ENCODE data around the gene TMEM82.

DNA sequence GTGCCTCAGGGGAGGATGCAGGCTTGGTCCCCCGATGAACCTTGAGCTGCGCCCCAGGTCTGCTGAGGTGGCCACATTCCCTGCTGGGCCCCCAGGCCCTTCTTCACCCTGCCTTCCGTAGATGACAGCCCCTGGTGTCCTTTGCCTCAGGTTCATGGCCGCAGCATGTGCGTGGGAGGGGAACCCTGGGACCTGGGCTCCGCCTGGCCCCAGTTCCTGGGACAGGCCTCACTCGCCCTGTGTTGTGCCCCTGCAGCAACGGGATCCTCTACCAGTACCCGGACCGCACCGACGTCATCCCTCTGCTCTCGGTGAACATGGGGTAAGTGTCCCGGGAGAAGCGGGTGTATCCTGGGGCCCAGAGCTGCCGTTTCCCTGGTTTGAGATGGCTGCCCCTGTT, 11.4 kb upstream of the TMEM82 start:
- TF ChIP-seq, protein P1, sequence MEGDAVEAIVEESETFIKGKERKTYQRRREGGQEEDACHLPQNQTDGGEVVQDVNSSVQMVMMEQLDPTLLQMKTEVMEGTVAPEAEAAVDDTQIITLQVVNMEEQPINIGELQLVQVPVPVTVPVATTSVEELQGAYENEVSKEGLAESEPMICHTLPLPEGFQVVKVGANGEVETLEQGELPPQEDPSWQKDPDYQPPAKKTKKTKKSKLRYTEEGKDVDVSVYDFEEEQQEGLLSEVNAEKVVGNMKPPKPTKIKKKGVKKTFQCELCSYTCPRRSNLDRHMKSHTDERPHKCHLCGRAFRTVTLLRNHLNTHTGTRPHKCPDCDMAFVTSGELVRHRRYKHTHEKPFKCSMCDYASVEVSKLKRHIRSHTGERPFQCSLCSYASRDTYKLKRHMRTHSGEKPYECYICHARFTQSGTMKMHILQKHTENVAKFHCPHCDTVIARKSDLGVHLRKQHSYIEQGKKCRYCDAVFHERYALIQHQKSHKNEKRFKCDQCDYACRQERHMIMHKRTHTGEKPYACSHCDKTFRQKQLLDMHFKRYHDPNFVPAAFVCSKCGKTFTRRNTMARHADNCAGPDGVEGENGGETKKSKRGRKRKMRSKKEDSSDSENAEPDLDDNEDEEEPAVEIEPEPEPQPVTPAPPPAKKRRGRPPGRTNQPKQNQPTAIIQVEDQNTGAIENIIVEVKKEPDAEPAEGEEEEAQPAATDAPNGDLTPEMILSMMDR (optimal IDR thresholded peaks at IDR 0.05 in 1 of 3, IDR thresholded peaks at IDR 0.05 in 1 of 3, conservative IDR thresholded peaks at IDR 0.05 in 1 of 3; ENCODE audit: extremely low read depth in 1 of 3, insufficient read depth in 2 of 3, low read length in 3 of 3): no peak
- TF ChIP-seq EZH2 (IDR thresholded peaks at IDR 0.05; ENCODE audit: low read length): no peak

Data from keratinocyte (primary cell).